ENCODE measurements around the gene POC1A.
A peak's percentile ranks its signal among the peaks of the same experiment; 100 is the strongest.

POC1A gene

GRCh38 chr3:52128118-52128683 is 26.0 kb downstream of the POC1A start:
- no peak for DNase-seq (ENCODE audit: low read depth in 2 of 2)

DNA sequence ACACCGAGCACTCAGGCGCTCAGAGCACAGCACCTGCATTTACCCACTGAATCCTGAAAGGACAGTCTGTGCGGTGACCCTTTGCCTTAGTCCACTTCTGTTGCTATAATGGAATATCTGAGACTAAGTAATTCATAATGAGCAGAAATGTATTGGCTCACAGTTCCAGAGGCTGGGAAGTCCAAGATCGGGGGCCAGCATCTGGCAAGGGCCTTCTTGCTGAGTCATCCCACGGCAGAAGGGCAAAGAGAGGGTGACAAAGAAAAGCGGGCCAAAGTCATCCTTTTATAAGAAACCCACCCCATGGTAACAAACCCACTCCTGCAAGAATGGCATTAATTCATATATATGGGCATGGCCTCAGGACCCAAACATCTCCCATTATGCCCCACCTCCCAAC is 27.7 kb downstream of the POC1A start:
- no peak for DNase-seq (ENCODE audit: low read depth in 2 of 2)

GRCh38 chr3:52126036-52126435 is 28.2 kb downstream of the POC1A start:
- no peak for DNase-seq (ENCODE audit: low read depth in 2 of 2)

DNA sequence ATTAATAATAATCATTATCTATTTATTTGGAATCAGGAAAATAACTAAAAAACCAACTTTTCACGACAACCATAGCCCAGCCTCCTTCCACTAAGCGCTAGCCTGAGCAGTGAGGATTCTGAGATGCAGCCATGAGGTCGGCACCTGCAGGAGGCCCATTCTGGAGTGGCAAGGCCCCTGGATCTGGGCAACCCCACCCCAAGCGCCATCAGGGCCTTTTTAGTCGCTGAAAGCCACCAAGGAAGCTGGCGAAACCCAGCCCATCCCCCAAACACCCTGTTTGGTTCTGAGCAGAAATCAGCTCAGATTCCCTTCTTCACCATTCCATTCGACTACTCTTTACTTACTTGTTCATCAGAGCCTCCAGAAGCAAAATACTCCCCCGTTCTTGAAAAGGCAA is 29.5 kb downstream of the POC1A start:
- no peak for DNase-seq (ENCODE audit: low read depth in 2 of 2)

DNA sequence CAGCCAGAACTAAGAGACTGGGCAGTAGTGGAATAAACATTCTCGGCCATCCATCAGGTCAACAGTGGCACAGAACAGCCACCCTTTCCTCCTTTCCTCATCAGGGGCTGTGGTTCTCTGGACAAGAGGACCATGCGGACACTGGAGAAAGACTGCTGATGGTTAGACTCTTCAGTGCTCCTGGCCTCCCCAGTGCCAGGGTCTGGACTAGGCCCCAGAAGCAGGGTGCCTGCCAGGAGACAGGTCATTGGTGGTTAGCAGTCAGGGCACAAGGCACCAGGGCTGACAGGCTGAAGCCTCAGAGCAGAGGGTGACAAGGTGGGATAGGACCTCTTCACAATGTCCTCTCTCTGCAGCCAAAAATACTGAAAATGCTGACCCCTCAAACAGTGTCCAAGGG is 30.1 kb downstream of the POC1A start:
- no peak for DNase-seq (ENCODE audit: low read depth in 2 of 2)

- DNase-seq (ENCODE audit: low read depth in 2 of 2): peak; percentile 34 to 36
These were observed 31.0 kb downstream of the POC1A start for GRCh38 chr3:52123106-52123725.

DNA sequence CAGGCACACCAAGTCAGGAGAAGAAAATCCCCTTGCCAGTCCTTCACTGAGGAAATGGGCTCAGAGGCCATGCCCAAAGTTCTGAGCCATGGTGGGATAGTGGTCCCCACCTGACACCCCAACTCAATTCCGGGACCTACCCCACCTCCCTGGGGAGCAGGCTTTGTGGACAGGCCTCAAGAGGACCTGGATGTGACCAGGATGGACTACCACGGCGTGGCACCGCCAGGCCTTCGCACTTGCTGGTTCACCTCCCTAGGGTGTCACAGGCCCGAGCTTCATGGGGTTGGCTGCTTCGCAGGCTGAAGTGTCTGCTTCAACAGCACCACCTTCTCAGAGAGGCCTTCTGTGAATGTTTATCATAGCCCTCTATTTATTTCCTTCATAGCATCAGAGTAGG is 31.7 kb downstream of the POC1A start:
- no peak for DNase-seq (ENCODE audit: low read depth in 2 of 2)

DNA sequence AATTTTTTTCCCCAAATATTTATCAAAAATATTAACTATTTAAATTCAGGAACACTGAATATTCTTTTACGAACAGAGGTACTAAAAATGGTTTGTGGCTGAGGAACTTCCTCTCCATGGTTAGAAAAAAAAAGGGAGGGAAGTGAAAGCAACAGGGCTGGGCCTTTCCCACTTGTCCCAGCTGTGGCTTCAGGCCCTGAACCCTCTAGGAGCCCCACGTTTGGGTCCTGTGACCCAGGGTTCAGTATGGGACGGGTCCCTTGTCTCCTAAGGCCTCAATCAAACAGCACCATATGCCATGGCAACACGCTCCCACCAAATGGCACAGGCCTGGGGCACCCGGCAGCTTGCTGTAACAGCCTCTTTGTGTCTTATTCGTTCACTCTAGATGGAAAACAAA is 32.4 kb downstream of the POC1A start:
- DNase-seq (ENCODE audit: low read depth in 2 of 2): no peak

- no peak for DNase-seq (ENCODE audit: low read depth in 2 of 2)
These were observed 32.8 kb downstream of the POC1A start for GRCh38 chr3:52121464-52121805.

GRCh38 chr3:52120556-52121463 is 33.4 kb downstream of the POC1A start:
- no peak for DNase-seq (ENCODE audit: low read depth in 2 of 2)

DNA sequence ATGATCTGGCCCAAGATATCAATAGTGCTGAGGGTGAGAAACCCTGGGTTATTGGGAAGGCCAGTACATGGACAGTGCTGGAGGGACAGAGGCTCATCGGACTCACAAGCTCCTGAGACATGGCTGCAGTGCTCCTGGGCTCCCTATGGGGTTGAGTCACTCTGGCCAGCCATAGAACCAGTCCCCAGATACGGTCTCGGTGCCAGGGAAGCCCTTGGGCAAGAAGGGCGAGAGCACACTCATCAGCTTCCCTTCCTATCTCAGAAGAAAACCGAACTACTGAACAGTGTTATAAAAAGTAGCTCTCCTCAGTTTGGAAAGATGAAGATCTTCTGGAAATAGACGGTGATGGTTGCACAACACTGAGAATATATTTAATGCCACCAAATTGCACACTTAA is 34.4 kb downstream of the POC1A start:
- no peak for DNase-seq (ENCODE audit: low read depth in 2 of 2)

GRCh38 chr3:52119099-52119498 is 35.1 kb downstream of the POC1A start:
- no peak for DNase-seq (ENCODE audit: low read depth in 2 of 2)

GRCh38 chr3:52118156-52118875 is 35.9 kb downstream of the POC1A start:
- DNase-seq (ENCODE audit: low read depth in 2 of 2): no peak

DNA sequence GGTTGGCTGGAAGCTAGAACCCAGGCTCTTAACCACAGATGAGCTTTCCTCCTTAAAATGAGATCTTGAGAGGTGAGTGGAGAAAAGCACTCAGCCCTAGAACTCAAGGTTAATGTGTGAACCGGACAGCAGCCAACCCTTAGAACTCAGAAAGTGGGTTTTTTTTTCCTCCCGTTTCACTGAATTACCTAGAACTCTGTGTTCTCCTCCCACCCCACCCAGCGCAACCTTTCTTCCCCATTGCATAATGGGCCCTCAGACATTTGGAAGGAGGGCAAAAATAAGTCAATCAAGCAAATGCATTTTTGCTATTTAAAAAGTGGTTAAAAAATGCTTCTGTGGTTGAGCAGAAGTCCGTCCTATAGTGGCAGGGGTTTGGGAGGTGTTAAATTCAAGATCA is 36.7 kb downstream of the POC1A start:
- no peak for DNase-seq (ENCODE audit: low read depth in 2 of 2)

DNA sequence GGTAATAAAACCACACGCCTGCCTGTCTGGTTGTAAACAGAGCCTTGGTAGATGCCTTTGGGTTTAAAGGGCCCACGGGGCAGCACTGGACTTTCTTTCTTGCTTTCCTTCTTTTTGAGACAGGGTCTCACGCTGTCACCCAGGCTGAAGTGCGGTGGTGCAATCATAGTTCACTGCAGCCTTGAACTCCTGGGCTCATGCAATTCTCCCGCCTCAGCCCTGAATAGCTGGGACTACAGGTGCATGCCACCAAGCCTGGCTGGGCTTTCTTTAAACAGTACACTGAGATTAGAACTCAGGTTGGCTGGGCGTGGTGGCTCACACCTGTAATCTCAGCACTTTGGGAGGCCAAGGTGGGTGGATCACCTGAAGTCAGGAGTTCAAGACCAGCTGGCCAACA is 42.2 kb downstream of the POC1A start:
- DNase-seq (ENCODE audit: low read depth in 2 of 2): no peak

DNA sequence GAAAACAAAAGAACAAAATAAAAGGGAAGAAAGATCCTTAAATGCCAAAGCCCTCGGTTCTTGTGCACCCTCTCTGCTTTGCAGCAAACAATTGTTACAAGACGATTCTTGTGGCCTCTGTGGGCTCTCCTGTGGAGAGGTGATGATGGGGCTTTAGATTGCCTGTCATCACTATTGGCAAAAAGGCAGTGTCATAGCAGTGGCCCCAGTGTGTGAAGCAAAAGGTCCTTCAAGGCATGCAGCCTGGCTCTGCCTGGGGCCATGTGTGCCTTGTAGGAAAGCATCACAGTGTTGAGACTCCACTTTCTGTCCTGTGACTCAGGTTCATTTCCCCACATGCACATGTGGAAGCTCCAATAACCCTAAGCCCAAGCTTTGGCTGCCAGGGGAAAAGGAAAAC is 43.7 kb downstream of the POC1A start:
- DNase-seq (ENCODE audit: low read depth in 2 of 2): no peak

GRCh38 chr3:52109611-52110301 is 44.5 kb downstream of the POC1A start:
- no peak for DNase-seq (ENCODE audit: low read depth in 2 of 2)

GRCh38 chr3:52108302-52109232 is 45.7 kb downstream of the POC1A start:
- DNase-seq (ENCODE audit: low read depth in 2 of 2): no peak

- no peak for DNase-seq (ENCODE audit: low read depth in 2 of 2)
These were observed 47.1 kb downstream of the POC1A start for GRCh38 chr3:52106951-52107611.
